ENCODE measurements around the gene ART5.

- TF ChIP-seq CTCF (IDR thresholded peaks at IDR 0.05) (no peak), EP300 (IDR thresholded peaks at IDR 0.05; ENCODE audit: low read depth) (no peak)
Measured at GRCh38 chr11:3623767-3624458, 17.9 kb downstream of the ART5 start.
